Right hindlimb (tissue), 1 donor: Measurements from ENCODE around the gene PRKG1.

Experiments used
- DNase-seq: peaks from one replicate; pipeline ENCODE4 v3.0.0-alpha.2; 2018

PRKG1 gene

GRCh38 chr10:51624013-51624412 is 549.7 kb downstream of the PRKG1 start:
- no peak for DNase-seq

GRCh38 chr10:51629934-51630639 is 555.8 kb downstream of the PRKG1 start:
- peak; percentile 59 for DNase-seq

- no peak for DNase-seq
These were observed 556.3 kb downstream of the PRKG1 start for GRCh38 chr10:51630640-51631005.

- no peak for DNase-seq
These were observed 561.1 kb downstream of the PRKG1 start for GRCh38 chr10:51635436-51635835.

- no peak for DNase-seq
These were observed 563.9 kb downstream of the PRKG1 start for GRCh38 chr10:51638211-51638610.

GRCh38 chr10:51638737-51639136 is 564.5 kb downstream of the PRKG1 start:
- DNase-seq: no peak

GRCh38 chr10:51640120-51640819 is 566.0 kb downstream of the PRKG1 start:
- DNase-seq: no peak

- DNase-seq: no peak
These were observed 568.3 kb downstream of the PRKG1 start for GRCh38 chr10:51642581-51642980.

GRCh38 chr10:51643734-51644133 is 569.4 kb downstream of the PRKG1 start:
- DNase-seq: no peak

GRCh38 chr10:51649064-51649463 is 574.8 kb downstream of the PRKG1 start:
- no peak for DNase-seq

- DNase-seq: no peak
These were observed 576.8 kb downstream of the PRKG1 start for GRCh38 chr10:51651063-51651462.

- DNase-seq: no peak
These were observed 578.7 kb downstream of the PRKG1 start for GRCh38 chr10:51653025-51653424.

- DNase-seq: no peak
These were observed 580.6 kb downstream of the PRKG1 start for GRCh38 chr10:51654918-51655317.

- no peak for DNase-seq
These were observed 582.2 kb downstream of the PRKG1 start for GRCh38 chr10:51656503-51656902.

GRCh38 chr10:51658000-51658399 is 583.7 kb downstream of the PRKG1 start:
- DNase-seq: no peak

GRCh38 chr10:51659344-51659743 is 585.1 kb downstream of the PRKG1 start:
- DNase-seq: no peak

- DNase-seq: no peak
These were observed 588.8 kb downstream of the PRKG1 start for GRCh38 chr10:51663086-51663485.

- no peak for DNase-seq
These were observed 592.2 kb downstream of the PRKG1 start for GRCh38 chr10:51666456-51666855.

- DNase-seq: no peak
These were observed 593.5 kb downstream of the PRKG1 start for GRCh38 chr10:51667678-51668335.

GRCh38 chr10:51668336-51668689 is 594.0 kb downstream of the PRKG1 start:
- DNase-seq: no peak

- DNase-seq: no peak
These were observed 594.8 kb downstream of the PRKG1 start for GRCh38 chr10:51669041-51669440.

- no peak for DNase-seq
These were observed 597.8 kb downstream of the PRKG1 start for GRCh38 chr10:51672039-51672535.

GRCh38 chr10:51675088-51675487 is 600.8 kb downstream of the PRKG1 start:
- DNase-seq: no peak

GRCh38 chr10:51679841-51680240 is 605.6 kb downstream of the PRKG1 start:
- DNase-seq: no peak
